Caco-2 (cell line): ENCODE data around the gene HMGCR. TPM values are rescaled to one million over a fixed set of nuclear protein-coding genes. Genes with fewer than 3 reads are reported as not detected.
A peak's percentile ranks its signal among the peaks of the same experiment; 100 is the strongest.
"Not testable (repeated sequence)": the region's sequence is repeated elsewhere in the genome, so short reads cannot be mapped to it uniquely, and the experiment has no call there.

Experiments used
- BruUV-seq: library from RNA; stranded (reverse); fragments of 400-500 nt; replicated peaks from 2 replicates; lab custom pipeline; 2021; lab: Mats Ljungman, UMichigan
- CTCF ChIA-PET: fragments of 300-600 bp; sonication (Branson Sonifier 250); formaldehyde crosslinking; loops from one replicate; lab custom pipeline; 2022; ENCODE audit warnings: antibody characterized with exemption; lab: Charles Lee
- POLR2A ChIA-PET: fragments of 300-600 bp; sonication (Branson Sonifier 250); formaldehyde crosslinking; loops from one replicate; lab custom pipeline; 2022; ENCODE audit warnings: antibody characterized with exemption; lab: Charles Lee
- DNase-seq, 2 experiments: peaks; one replicate each; pipeline versions ENCODE4 v3.0.0 to v3.0.0-alpha.2; 2020 to 2022
- H3K27me3 ChIP-seq: replicated peaks from 2 replicates; pipeline ENCODE4 v1.6.0; 2011; ENCODE audit warnings: low read length; ENCODE audit not compliant: control insufficient read depth, insufficient read depth
- H3K36me3 ChIP-seq: 2 replicates; pipeline ENCODE4 v1.5.1; 2011; ENCODE audit warnings: low read length; ENCODE audit not compliant: control insufficient read depth, insufficient read depth
- H3K4me1 ChIP-seq: fragments of 250-450 bp; sonication (Bioruptor Pico); 2 replicates; pipeline ENCODE4 v1.5.1; 2020; ENCODE audit warnings: mild to moderate bottlenecking
- H3K4me3 ChIP-seq: 2 replicates; pipeline ENCODE4 v1.5.1; 2011; ENCODE audit warnings: low read depth, mild to moderate bottlenecking, control low read depth, low read length
- H3K9me3 ChIP-seq: fragments of 250-450 bp; sonication (Bioruptor Pico); 2 replicates; pipeline ENCODE4 v1.5.1; 2020; ENCODE audit warnings: mild to moderate bottlenecking, moderate library complexity
- H3K27ac Mint-ChIP-seq: one replicate; pipeline ENCODE4 v1.8.0; 2022; ENCODE audit warnings: mixed read lengths; ENCODE audit not compliant: unreplicated experiment
- H3K27me3 Mint-ChIP-seq: one replicate; pipeline ENCODE4 v1.8.0; 2022; ENCODE audit warnings: mixed read lengths; ENCODE audit not compliant: insufficient read depth, unreplicated experiment
- H3K36me3 Mint-ChIP-seq: one replicate; pipeline ENCODE4 v1.8.0; 2022; ENCODE audit warnings: mild to moderate bottlenecking, mixed read lengths; ENCODE audit not compliant: insufficient read depth, unreplicated experiment
- H3K4me1 Mint-ChIP-seq: one replicate; pipeline ENCODE4 v1.8.0; 2022; ENCODE audit warnings: low read depth, mixed read lengths; ENCODE audit not compliant: unreplicated experiment
- H3K4me3 Mint-ChIP-seq: one replicate; pipeline ENCODE4 v1.8.0; 2022; ENCODE audit warnings: mild to moderate bottlenecking, moderate library complexity, mixed read lengths; ENCODE audit not compliant: unreplicated experiment
- H3K9me3 Mint-ChIP-seq: one replicate; pipeline ENCODE4 v1.8.0; 2022; ENCODE audit warnings: mixed read lengths; ENCODE audit not compliant: unreplicated experiment
- intact Hi-C: fragments of 100-400 bp; cut with micrococcal nuclease; formaldehyde crosslinking; loops from one replicate; pipeline ENCODE4 v1.10.0; 2022; ENCODE audit not compliant: unreplicated experiment
- total RNA-seq: library from RNA; stranded (reverse); gene quantifications from 2 replicates; pipeline ENCODE4 v1.2.3, GENCODE V29; 2022
- TF ChIP-seq, protein P1 (sequence below), 2 experiments: fragments of 200-600 bp in 1 of 2; IDR thresholded peaks; 1 replicate in 1 of 2; 2 replicates in 1 of 2; pipeline versions ENCODE4 v1.5.1 to v1.8.0; 2011 to 2022; ENCODE audit warnings: antibody characterized with exemption in 1 of 2, control low read depth in 1 of 2, inconsistent platforms in 1 of 2, low read depth in 1 of 2, low read length in 1 of 2, mild to moderate bottlenecking in 1 of 2, moderate library complexity in 1 of 2; ENCODE audit not compliant: insufficient read depth in 1 of 2, severe bottlenecking in 1 of 2, unreplicated experiment in 1 of 2

Gene HMGCR
- total RNA-seq, 1 experiment from 2014 or later: 164 TPM

- H3K27ac Mint-ChIP-seq, DNase-seq, H3K36me3 ChIP-seq, H3K36me3 Mint-ChIP-seq, H3K4me1 Mint-ChIP-seq, H3K9me3 ChIP-seq, BruUV-seq, H3K27me3 ChIP-seq, H3K27me3 Mint-ChIP-seq, H3K4me3 ChIP-seq, H3K4me3 Mint-ChIP-seq, H3K9me3 Mint-ChIP-seq: not testable (repeated sequence)
- CTCF ChIA-PET: interaction anchor here (1.2 kb wide), 1 partner anchor 98 kb away, joined by 3 read pairs; the partner anchor contains the start of gene ANKRD31
- POLR2A ChIA-PET: interaction anchor here (0.6 kb wide), 1 partner anchor 1051 kb away, joined by 8 read pairs; no protein-coding TSS in a partner anchor
- peaks cover 34% of the 10 kb centered on the region for H3K4me1 ChIP-seq
- intact Hi-C loops: loop anchor here (10.0 kb wide), 1 partner anchor 390 kb away; no protein-coding TSS in a partner anchor
Observed at GRCh38 chr5:75334413-75334812, 2.6 kb upstream of the HMGCR start.

DNA sequence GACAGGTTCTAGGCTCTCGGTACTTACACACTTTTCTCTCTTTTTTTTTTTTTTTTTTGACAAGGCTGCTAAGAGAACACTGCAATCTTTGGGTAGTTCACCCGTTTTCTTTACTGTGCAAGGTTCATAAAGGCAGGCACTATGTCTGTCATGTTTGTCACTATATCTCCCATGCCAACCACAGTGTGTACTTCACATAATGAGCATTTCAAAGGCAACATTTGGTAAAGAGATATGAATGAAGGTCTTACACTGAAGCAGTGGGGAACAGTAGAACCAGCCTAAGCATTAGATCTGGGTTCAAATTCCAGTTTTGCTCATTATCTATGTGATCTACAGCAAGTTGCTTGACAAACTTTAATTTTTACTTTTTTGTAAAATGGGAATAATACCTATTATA is 1.5 kb upstream of the HMGCR start:
- peaks cover 8% of the 10 kb centered on the region for H3K4me1 Mint-ChIP-seq
- peaks cover 15% of the 10 kb centered on the region for H3K36me3 Mint-ChIP-seq
- Histone ChIP-seq H3K36me3 (no peaks in the 10 kb centered on the region), H3K27me3 (no peaks in the 10 kb centered on the region), H3K9me3 (no peaks in the 10 kb centered on the region), H3K4me1 (peaks cover 37% of the 10 kb centered on the region), H3K4me3 (no peak overlapping the region)
- DNase-seq: no peak
- CTCF ChIA-PET: no interaction called here
- no peak overlapping the region for H3K4me3 Mint-ChIP-seq
- no peaks in the 10 kb centered on the region for H3K9me3 Mint-ChIP-seq
- no peak overlapping the region for H3K27ac Mint-ChIP-seq
- TF ChIP-seq, protein P1, sequence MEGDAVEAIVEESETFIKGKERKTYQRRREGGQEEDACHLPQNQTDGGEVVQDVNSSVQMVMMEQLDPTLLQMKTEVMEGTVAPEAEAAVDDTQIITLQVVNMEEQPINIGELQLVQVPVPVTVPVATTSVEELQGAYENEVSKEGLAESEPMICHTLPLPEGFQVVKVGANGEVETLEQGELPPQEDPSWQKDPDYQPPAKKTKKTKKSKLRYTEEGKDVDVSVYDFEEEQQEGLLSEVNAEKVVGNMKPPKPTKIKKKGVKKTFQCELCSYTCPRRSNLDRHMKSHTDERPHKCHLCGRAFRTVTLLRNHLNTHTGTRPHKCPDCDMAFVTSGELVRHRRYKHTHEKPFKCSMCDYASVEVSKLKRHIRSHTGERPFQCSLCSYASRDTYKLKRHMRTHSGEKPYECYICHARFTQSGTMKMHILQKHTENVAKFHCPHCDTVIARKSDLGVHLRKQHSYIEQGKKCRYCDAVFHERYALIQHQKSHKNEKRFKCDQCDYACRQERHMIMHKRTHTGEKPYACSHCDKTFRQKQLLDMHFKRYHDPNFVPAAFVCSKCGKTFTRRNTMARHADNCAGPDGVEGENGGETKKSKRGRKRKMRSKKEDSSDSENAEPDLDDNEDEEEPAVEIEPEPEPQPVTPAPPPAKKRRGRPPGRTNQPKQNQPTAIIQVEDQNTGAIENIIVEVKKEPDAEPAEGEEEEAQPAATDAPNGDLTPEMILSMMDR (IDR thresholded peaks at IDR 0.05; ENCODE audit: insufficient read depth in 1 of 2, low read depth in 1 of 2, low read length in 1 of 2, severe bottlenecking in 1 of 2, unreplicated experiment in 1 of 2): no peak
- no peaks in the 10 kb centered on the region for H3K27me3 Mint-ChIP-seq
- intact Hi-C loops: loop anchor here (5.0 to 10.0 kb wide), 3 partner anchors 177 to 391 kb away; partner anchors contain the start of genes CERT1, GCNT4 and POLK
- BruUV-seq: no TSS peak
- POLR2A ChIA-PET: no interaction called here

DNA sequence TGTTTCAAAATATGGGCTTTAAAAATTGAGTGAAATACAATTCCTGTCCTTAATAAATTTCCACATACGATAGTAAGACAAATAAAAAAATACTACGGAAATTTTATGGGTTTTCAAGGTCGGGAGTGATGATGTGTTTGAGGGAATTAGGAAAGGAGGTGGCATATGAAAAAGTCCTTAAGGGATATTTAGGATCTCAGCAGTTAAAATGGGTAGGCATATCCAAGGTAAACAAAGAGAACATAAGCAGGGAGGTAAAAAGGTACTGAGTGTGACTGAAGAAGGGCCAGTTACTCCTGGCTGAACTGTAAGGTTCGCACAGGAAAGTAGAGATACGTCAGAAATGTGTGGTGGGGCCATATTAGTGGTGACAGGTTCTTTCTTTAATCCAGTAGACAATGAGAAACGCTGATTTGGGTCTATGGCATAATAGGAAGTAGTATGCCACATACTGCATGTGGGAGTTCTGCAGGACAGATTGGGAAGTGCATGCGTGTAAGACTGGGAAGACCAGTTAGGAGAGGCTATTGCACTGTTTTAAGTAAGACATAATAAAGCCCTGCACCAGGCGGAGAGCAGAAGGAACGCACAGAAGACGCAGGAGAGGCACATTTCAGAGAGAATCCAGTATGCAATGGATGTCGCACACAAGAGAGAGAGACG is 937 bp upstream of the HMGCR start:
- Mint-ChIP-seq H3K4me1 (peaks cover 14% of the 10 kb centered on the region), H3K9me3 (no peaks in the 10 kb centered on the region), H3K36me3 (peaks cover 21% of the 10 kb centered on the region), H3K27me3 (no peaks in the 10 kb centered on the region), H3K27ac (no peak overlapping the region), H3K4me3 (no peak overlapping the region)
- Histone ChIP-seq H3K9me3 (no peaks in the 10 kb centered on the region), H3K36me3 (no peaks in the 10 kb centered on the region), H3K27me3 (no peaks in the 10 kb centered on the region), H3K4me1 (peaks cover 35% of the 10 kb centered on the region), H3K4me3 (peak overlapping the region; percentile 48)
- CTCF ChIA-PET: interaction anchor here (0.7 to 1.9 kb wide), 9 partner anchors 16 to 610 kb away, joined by 3 to 40 read pairs (median 9); partner anchors contain the start of gene ANKRD31
- BruUV-seq: TSS peak; percentile 98
- POLR2A ChIA-PET: interaction anchor here (0.6 to 1.4 kb wide), 12 partner anchors 10 to 623 kb away, joined by 3 to 19 read pairs (median 3); partner anchors contain the start of gene ANKRD31
- DNase-seq: peak; percentile 79 to 80
- intact Hi-C loops: loop anchor here (1.0 to 10.0 kb wide), 7 partner anchors 57 to 391 kb away; partner anchors contain the start of genes ANKRD31, CERT1, GCNT4 and POLK
- TF ChIP-seq, protein P1 (IDR thresholded peaks at IDR 0.05; ENCODE audit: insufficient read depth in 1 of 2, low read depth in 1 of 2, low read length in 1 of 2, severe bottlenecking in 1 of 2, unreplicated experiment in 1 of 2): peak; percentile 33 to 42
